A549 treated with CpdA at 1 μM for 4 hours (cell line): ENCODE measurements around the gene STK32B. TPM values are rescaled to one million over a fixed set of nuclear protein-coding genes. Genes with fewer than 3 reads are reported as not detected.

Experiments used
- total RNA-seq: library from RNA; stranded (reverse); fragments of 200-300 nt; extraction: Qiagen RNA extraction; gene quantifications from 5 replicates; pipeline ENCODE4 v1.2.3, GENCODE V29; 2022; ENCODE audit warnings: low read depth

Gene STK32B
- total RNA-seq, result 20.5 to 23.6 TPM (median 21.6 TPM) in 5 replicates

GRCh38 chr4:5051278-5052203 is at the start of gene STK32B:
STK32B (plus strand) TSS chr4:5051480.

GRCh38 chr4:5019274-5019673 is 32.0 kb upstream of the STK32B start, which contains the start of gene CYTL1:
CYTL1 (minus strand) TSS chr4:5019458; CDS start chr4:5019445, 13 bp downstream.

Other genes with a start within 250 kb of the STK32B start
- 8.0 to 12.9 TPM (median 11.8 TPM) in 5 replicates for gene MSX1, start 191.8 kb upstream of the STK32B start, total RNA-seq
- not detected in 5 replicates for gene CYTL1, start 32.0 kb upstream of the STK32B start, total RNA-seq